ENCODE results near the gene AKAP1.

DNA sequence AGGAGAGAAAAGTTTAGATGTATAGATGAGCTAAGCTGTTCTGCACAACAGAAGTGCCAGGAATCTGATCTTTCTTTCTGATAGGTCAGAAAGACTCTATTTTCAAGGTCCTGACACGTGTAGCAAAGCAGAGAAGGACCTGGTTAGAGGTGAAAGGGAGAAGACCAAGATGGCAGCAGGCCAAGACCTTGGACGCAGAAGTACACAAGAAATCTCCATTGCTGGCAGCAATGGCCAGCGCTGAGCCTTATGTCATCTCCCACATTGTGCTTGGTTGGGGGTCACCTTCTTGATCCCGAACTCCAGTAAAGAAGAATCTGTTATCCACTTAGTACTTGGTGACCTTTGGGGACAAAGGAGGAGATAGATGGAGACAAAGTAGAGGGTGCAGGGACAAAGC, 41.8 kb upstream of the AKAP1 start:
- TF ChIP-seq POLR2A (IDR thresholded peaks at IDR 0.05) (no peak), CTCF (IDR thresholded peaks at IDR 0.05) (no peak)
